Measurements from ENCODE around the gene ARMC5.

Gene ARMC5

DNA sequence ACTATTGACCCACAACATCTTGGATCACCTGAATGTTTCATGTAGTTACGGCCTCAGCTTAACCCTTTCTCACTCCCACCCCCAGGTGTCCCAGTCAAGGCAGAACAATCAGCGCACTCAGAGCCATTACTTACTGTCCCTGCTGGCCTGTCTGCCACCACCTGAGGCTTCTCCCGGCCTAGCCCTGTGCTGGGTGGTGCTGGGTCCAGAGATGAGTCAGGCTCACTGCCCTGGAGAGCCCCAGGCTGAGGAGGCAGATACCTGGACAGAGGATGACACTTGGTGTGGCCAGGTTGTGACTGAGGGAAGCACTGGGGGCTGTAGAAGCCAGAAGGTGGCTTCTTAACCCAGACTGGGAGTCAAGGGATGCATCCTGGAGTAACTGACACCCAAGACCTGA is 19.7 kb downstream of the ARMC5 start:
- Histone ChIP-seq H3K27me3 (ENCODE audit: control insufficient read depth, low read length) (peaks cover 26% of the 10 kb centered on the region), H4K20me1 (ENCODE audit: control insufficient read depth, insufficient read depth, low read depth, low read length) (no peaks in the 10 kb centered on the region)
- TF ChIP-seq CTCF (IDR thresholded peaks at IDR 0.05; ENCODE audit: low read depth, low read length, poor library complexity, severe bottlenecking) (no peak), EZH2phosphoT487 (IDR thresholded peaks at IDR 0.05; ENCODE audit: borderline replicate concordance, low read length) (no peak)

DNA sequence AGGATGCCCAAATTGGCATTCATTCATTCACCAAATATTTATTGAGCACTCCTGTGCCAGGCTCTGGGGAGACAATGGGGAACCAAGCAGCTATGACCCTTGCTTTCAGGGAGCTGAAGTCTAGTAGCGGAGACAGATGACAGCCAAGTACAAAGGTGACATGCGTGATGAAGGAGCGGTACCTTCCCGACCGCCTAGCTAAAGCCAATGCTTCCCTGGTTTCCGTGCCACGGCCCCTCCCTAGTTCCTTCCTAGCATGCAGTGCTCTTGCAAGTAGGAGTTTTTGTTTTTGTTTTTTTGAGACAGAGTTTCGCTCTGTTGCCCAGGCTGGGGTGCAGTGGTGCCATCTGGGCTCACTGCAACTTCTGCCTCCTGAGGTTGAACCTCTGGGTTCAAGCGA is 20.4 kb downstream of the ARMC5 start:
- no peak overlapping the region for H3K4me3 ChIP-seq (ENCODE audit: low read length)
- H3K4me2 ChIP-seq (ENCODE audit: low read length): no peak overlapping the region
- peaks cover 12% of the 10 kb centered on the region for H3K4me1 ChIP-seq (ENCODE audit: control insufficient read depth, low read length)
- H3K9me2 ChIP-seq (replicated peaks; ENCODE audit: control insufficient read depth, low read length): no peaks in the 10 kb centered on the region
- TF ChIP-seq EZH2phosphoT487 (IDR thresholded peaks at IDR 0.05; ENCODE audit: borderline replicate concordance, low read length) (no peak), CTCF (IDR thresholded peaks at IDR 0.05; ENCODE audit: low read depth, low read length, poor library complexity, severe bottlenecking) (no peak)
- H4K20me1 ChIP-seq (ENCODE audit: control insufficient read depth, insufficient read depth, low read depth, low read length): no peaks in the 10 kb centered on the region
- peaks cover 26% of the 10 kb centered on the region for H3K27me3 ChIP-seq (ENCODE audit: control insufficient read depth, low read length)
- no peaks in the 10 kb centered on the region for H3K36me3 ChIP-seq (ENCODE audit: control insufficient read depth, low read length)
- no peaks in the 10 kb centered on the region for H3F3A ChIP-seq (ENCODE audit: control insufficient read depth, insufficient read depth)
- no peaks in the 10 kb centered on the region for H3K9me3 ChIP-seq (ENCODE audit: control insufficient read depth, insufficient read depth, low read length)
- H3K79me2 ChIP-seq (ENCODE audit: control insufficient read depth, low read length): no peaks in the 10 kb centered on the region
- H3K27ac ChIP-seq (ENCODE audit: low read depth, low read length): no peak overlapping the region

More for the DNA sequence above, 19.7 kb downstream of the ARMC5 start:
- H3K4me1 ChIP-seq (ENCODE audit: control insufficient read depth, low read length): peaks cover 12% of the 10 kb centered on the region
- H3K79me2 ChIP-seq (ENCODE audit: control insufficient read depth, low read length): no peaks in the 10 kb centered on the region
- H3K27ac ChIP-seq (ENCODE audit: low read depth, low read length): no peak overlapping the region
- H3K4me3 ChIP-seq (ENCODE audit: low read length): no peak overlapping the region
- no peaks in the 10 kb centered on the region for H3K9me3 ChIP-seq (ENCODE audit: control insufficient read depth, insufficient read depth, low read length)
- no peak overlapping the region for H3K4me2 ChIP-seq (ENCODE audit: low read length)
- no peaks in the 10 kb centered on the region for H3K9me2 ChIP-seq (replicated peaks; ENCODE audit: control insufficient read depth, low read length)
- no peaks in the 10 kb centered on the region for H3K36me3 ChIP-seq (ENCODE audit: control insufficient read depth, low read length)
- H3F3A ChIP-seq (ENCODE audit: control insufficient read depth, insufficient read depth): no peaks in the 10 kb centered on the region

- Histone ChIP-seq H4K20me1 (ENCODE audit: control insufficient read depth, insufficient read depth, low read depth, low read length) (no peaks in the 10 kb centered on the region), H3K4me2 (ENCODE audit: low read length) (no peak overlapping the region), H3K79me2 (ENCODE audit: control insufficient read depth, low read length) (no peaks in the 10 kb centered on the region), H3K9me3 (ENCODE audit: control insufficient read depth, insufficient read depth, low read length) (no peaks in the 10 kb centered on the region), H3K36me3 (ENCODE audit: control insufficient read depth, low read length) (no peaks in the 10 kb centered on the region), H3F3A (ENCODE audit: control insufficient read depth, insufficient read depth) (no peaks in the 10 kb centered on the region), H3K27me3 (ENCODE audit: control insufficient read depth, low read length) (peaks cover 26% of the 10 kb centered on the region), H3K9me2 (replicated peaks; ENCODE audit: control insufficient read depth, low read length) (no peaks in the 10 kb centered on the region), H3K27ac (ENCODE audit: low read depth, low read length) (no peak overlapping the region), H3K4me1 (ENCODE audit: control insufficient read depth, low read length) (peaks cover 12% of the 10 kb centered on the region), H3K4me3 (ENCODE audit: low read length) (no peak overlapping the region)
- TF ChIP-seq EZH2phosphoT487 (IDR thresholded peaks at IDR 0.05; ENCODE audit: borderline replicate concordance, low read length) (no peak), CTCF (IDR thresholded peaks at IDR 0.05; ENCODE audit: low read depth, low read length, poor library complexity, severe bottlenecking) (no peak)
Observed at GRCh38 chr16:31480851-31481536, 21.7 kb downstream of the ARMC5 start.
